Stimulated activated CD4-positive, alpha-beta T cell treated with anti-CD3 and anti-CD28 coated beads, Interleukin-12 subunit alpha, Interleukin-12 subunit beta, amount 100 ng/mL, for 48 hours (primary cell): Measurements from ENCODE around the gene PHAF1.

Experiments used
- DNase-seq, 3 donors: peaks; one replicate each; pipeline ENCODE4 v3.0.0-alpha.2; 2020; ENCODE audit warnings: low read depth in 2 of 3, low spot score in 1 of 3

Gene PHAF1

GRCh38 chr16:67146523-67147357, 37.0 kb downstream of the PHAF1 start:
- no peak for DNase-seq

GRCh38 chr16:67147437-67148140, 37.8 kb downstream of the PHAF1 start:
- DNase-seq: no peak

- no peak for DNase-seq
These were observed 38.5 kb downstream of the PHAF1 start for GRCh38 chr16:67148221-67148620.

- DNase-seq: no peak
These were observed 39.0 kb downstream of the PHAF1 start for GRCh38 chr16:67148656-67149275.

- DNase-seq: no peak
These were observed 39.7 kb downstream of the PHAF1 start for GRCh38 chr16:67149276-67150046.

GRCh38 chr16:67150047-67150832, 40.5 kb downstream of the PHAF1 start:
- DNase-seq: no peak

GRCh38 chr16:67150833-67151396, 41.2 kb downstream of the PHAF1 start, which contains the start of gene B3GNT9:
B3GNT9 (minus strand) TSS chr16:67150998; CDS start chr16:67150485, 513 bp downstream.
- DNase-seq: no peak

- DNase-seq: no peak
These were observed 41.8 kb downstream of the PHAF1 start for GRCh38 chr16:67151431-67152097.

- no peak for DNase-seq
These were observed 45.0 kb downstream of the PHAF1 start for GRCh38 chr16:67154578-67155294.

GRCh38 chr16:67155295-67156142, 45.8 kb downstream of the PHAF1 start:
- peak in 2 of 3 donors; percentile 69 to 78 for DNase-seq

- DNase-seq: no peak
These were observed 46.6 kb downstream of the PHAF1 start for GRCh38 chr16:67156143-67156844.

GRCh38 chr16:67157106-67157748, 47.5 kb downstream of the PHAF1 start:
- DNase-seq: no peak

- no peak for DNase-seq
These were observed 48.3 kb downstream of the PHAF1 start for GRCh38 chr16:67157892-67158635.

- peak; percentile 75 to 79 (median 78) for DNase-seq
These were observed 49.2 kb downstream of the PHAF1 start for GRCh38 chr16:67158637-67159600.

GRCh38 chr16:67161595-67162058, 51.9 kb downstream of the PHAF1 start:
- DNase-seq: no peak
